Measurements from ENCODE around the gene DCAF8L2. TPM values are rescaled to one million over a fixed set of nuclear protein-coding genes. Genes with fewer than 3 reads are reported as not detected.

DCAF8L2 gene
- total RNA-seq, 1 donor from 2014 or later, result not detected

- no peak for DNase-seq (ENCODE audit: low read depth)
- Histone ChIP-seq H3K36me3 (ENCODE audit: control insufficient read depth, insufficient read depth, low read length) (no peaks in the 10 kb centered on the region), H3K27me3 (ENCODE audit: control insufficient read depth, insufficient read depth, low read length) (no peaks in the 10 kb centered on the region), H3K4me3 (ENCODE audit: low read depth, low read length) (no peak overlapping the region)
- TF ChIP-seq CTCF (IDR thresholded peaks at IDR 0.05; ENCODE audit: insufficient read depth, low read length, poor library complexity, severe bottlenecking), result no peak
These were observed 9.8 kb downstream of the DCAF8L2 start for GRCh38 chrX:27599928-27600327.

- Histone ChIP-seq H3K27me3 (ENCODE audit: control insufficient read depth, insufficient read depth, low read length) (no peaks in the 10 kb centered on the region), H3K36me3 (ENCODE audit: control insufficient read depth, insufficient read depth, low read length) (no peaks in the 10 kb centered on the region), H3K4me3 (ENCODE audit: low read depth, low read length) (no peak overlapping the region)
- DNase-seq (ENCODE audit: low read depth), result no peak
- no peak for TF ChIP-seq CTCF (IDR thresholded peaks at IDR 0.05; ENCODE audit: insufficient read depth, low read length, poor library complexity, severe bottlenecking)
These were observed 10.5 kb downstream of the DCAF8L2 start for GRCh38 chrX:27600686-27601085.

- Histone ChIP-seq H3K27me3 (ENCODE audit: control insufficient read depth, insufficient read depth, low read length) (no peaks in the 10 kb centered on the region), H3K36me3 (ENCODE audit: control insufficient read depth, insufficient read depth, low read length) (no peaks in the 10 kb centered on the region), H3K4me3 (ENCODE audit: low read depth, low read length) (no peak overlapping the region)
- no peak for TF ChIP-seq CTCF (IDR thresholded peaks at IDR 0.05; ENCODE audit: insufficient read depth, low read length, poor library complexity, severe bottlenecking)
- DNase-seq (ENCODE audit: low read depth), result no peak
These were observed 18.5 kb downstream of the DCAF8L2 start for GRCh38 chrX:27608671-27609070.

GRCh38 chrX:27619459-27619858, 29.3 kb downstream of the DCAF8L2 start:
- H3K4me3 ChIP-seq (ENCODE audit: low read depth, low read length), result no peak overlapping the region
- H3K36me3 ChIP-seq (ENCODE audit: control insufficient read depth, insufficient read depth, low read length), result no peaks in the 10 kb centered on the region
- DNase-seq (ENCODE audit: low read depth), result no peak
- H3K27me3 ChIP-seq (ENCODE audit: control insufficient read depth, insufficient read depth, low read length), result no peaks in the 10 kb centered on the region
- TF ChIP-seq CTCF (IDR thresholded peaks at IDR 0.05; ENCODE audit: insufficient read depth, low read length, poor library complexity, severe bottlenecking), result no peak

GRCh38 chrX:27619975-27620374, 29.8 kb downstream of the DCAF8L2 start:
- Histone ChIP-seq H3K4me3 (ENCODE audit: low read depth, low read length) (no peak overlapping the region), H3K27me3 (ENCODE audit: control insufficient read depth, insufficient read depth, low read length) (no peaks in the 10 kb centered on the region), H3K36me3 (ENCODE audit: control insufficient read depth, insufficient read depth, low read length) (no peaks in the 10 kb centered on the region)
- peak; percentile 35 for TF ChIP-seq CTCF (IDR thresholded peaks at IDR 0.05; ENCODE audit: insufficient read depth, low read length, poor library complexity, severe bottlenecking)
- no peak for DNase-seq (ENCODE audit: low read depth)

GRCh38 chrX:27622883-27623282, 32.7 kb downstream of the DCAF8L2 start:
- H3K36me3 ChIP-seq (ENCODE audit: control insufficient read depth, insufficient read depth, low read length), result no peaks in the 10 kb centered on the region
- no peak overlapping the region for H3K4me3 ChIP-seq (ENCODE audit: low read depth, low read length)
- H3K27me3 ChIP-seq (ENCODE audit: control insufficient read depth, insufficient read depth, low read length), result no peaks in the 10 kb centered on the region
- no peak for DNase-seq (ENCODE audit: low read depth)
- no peak for TF ChIP-seq CTCF (IDR thresholded peaks at IDR 0.05; ENCODE audit: insufficient read depth, low read length, poor library complexity, severe bottlenecking)
